Measurements from ENCODE around the gene ATG9A. TPM values are rescaled to one million over a fixed set of nuclear protein-coding genes. Genes with fewer than 3 reads are reported as not detected.

The ATG9A gene
- total RNA-seq, 1 donor from 2014 or later: 48.8 TPM

DNA sequence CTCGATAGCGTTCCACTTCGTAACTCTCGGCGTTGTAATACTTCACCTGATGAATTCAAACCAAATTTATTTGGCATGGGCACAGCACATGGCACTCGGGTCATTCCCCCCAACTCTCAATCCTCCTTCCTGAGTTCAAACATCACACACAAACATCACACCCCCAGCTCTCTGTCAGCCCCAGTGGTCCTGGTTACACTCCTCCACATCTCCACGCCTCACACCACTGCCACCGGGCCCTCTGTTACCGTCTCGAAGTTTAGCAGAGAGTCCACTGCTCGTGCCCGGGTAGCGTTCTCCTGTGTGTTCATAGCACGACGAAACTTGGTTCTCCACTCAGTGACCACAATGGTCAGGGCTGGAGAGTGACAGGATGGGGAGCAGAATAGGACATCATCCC lies 15.3 kb downstream of the ATG9A start:
- Mint-ChIP-seq H3K36me3 (ENCODE audit: low read depth, unreplicated experiment) (peaks cover 21% of the 10 kb centered on the region), H3K4me1 (ENCODE audit: low read depth, unreplicated experiment) (peaks cover 6% of the 10 kb centered on the region), H3K4me3 (ENCODE audit: unreplicated experiment) (no peak overlapping the region), H3K9me3 (ENCODE audit: unreplicated experiment) (no peaks in the 10 kb centered on the region), H3K27me3 (ENCODE audit: low read depth, unreplicated experiment) (no peaks in the 10 kb centered on the region), H3K27ac (ENCODE audit: unreplicated experiment) (peak overlapping the region; percentile 4)
- peaks cover 7% of the 10 kb centered on the region for H3K36me3 ChIP-seq (ENCODE audit: insufficient read depth, low read length)
- peaks cover 8% of the 10 kb centered on the region for H3K79me2 ChIP-seq (ENCODE audit: insufficient read depth, low read length)
- no peak overlapping the region for H3K4me2 ChIP-seq (ENCODE audit: low read length)
- peaks cover 1% of the 10 kb centered on the region for H4K20me1 ChIP-seq (ENCODE audit: insufficient read depth, low read length)
- peaks cover 17% of the 10 kb centered on the region for H3K4me1 ChIP-seq (ENCODE audit: insufficient read depth, low read length)
- DNase-seq (ENCODE audit: low read depth) (no peak), FAIRE-seq (no peak)
- no peak overlapping the region for H3K27ac ChIP-seq (ENCODE audit: low read depth, low read length)
- H2AFZ ChIP-seq (ENCODE audit: low read depth, low read length): no peak overlapping the region
- TF ChIP-seq, protein P1, sequence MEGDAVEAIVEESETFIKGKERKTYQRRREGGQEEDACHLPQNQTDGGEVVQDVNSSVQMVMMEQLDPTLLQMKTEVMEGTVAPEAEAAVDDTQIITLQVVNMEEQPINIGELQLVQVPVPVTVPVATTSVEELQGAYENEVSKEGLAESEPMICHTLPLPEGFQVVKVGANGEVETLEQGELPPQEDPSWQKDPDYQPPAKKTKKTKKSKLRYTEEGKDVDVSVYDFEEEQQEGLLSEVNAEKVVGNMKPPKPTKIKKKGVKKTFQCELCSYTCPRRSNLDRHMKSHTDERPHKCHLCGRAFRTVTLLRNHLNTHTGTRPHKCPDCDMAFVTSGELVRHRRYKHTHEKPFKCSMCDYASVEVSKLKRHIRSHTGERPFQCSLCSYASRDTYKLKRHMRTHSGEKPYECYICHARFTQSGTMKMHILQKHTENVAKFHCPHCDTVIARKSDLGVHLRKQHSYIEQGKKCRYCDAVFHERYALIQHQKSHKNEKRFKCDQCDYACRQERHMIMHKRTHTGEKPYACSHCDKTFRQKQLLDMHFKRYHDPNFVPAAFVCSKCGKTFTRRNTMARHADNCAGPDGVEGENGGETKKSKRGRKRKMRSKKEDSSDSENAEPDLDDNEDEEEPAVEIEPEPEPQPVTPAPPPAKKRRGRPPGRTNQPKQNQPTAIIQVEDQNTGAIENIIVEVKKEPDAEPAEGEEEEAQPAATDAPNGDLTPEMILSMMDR (IDR thresholded peaks at IDR 0.05; ENCODE audit: insufficient read depth, low read depth, low read length): no peak
- no peak for TF ChIP-seq EZH2 (IDR thresholded peaks at IDR 0.05; ENCODE audit: insufficient read depth, low read length)
- H3K27me3 ChIP-seq (ENCODE audit: insufficient read depth, low read length): no peaks in the 10 kb centered on the region
- no peak overlapping the region for H3K9ac ChIP-seq (ENCODE audit: low read length)
- H3K9me3 ChIP-seq (ENCODE audit: insufficient read depth, low read depth, low read length): no peaks in the 10 kb centered on the region
- no peak overlapping the region for H3K4me3 ChIP-seq (ENCODE audit: insufficient read depth, low read depth, low read length)

DNA sequence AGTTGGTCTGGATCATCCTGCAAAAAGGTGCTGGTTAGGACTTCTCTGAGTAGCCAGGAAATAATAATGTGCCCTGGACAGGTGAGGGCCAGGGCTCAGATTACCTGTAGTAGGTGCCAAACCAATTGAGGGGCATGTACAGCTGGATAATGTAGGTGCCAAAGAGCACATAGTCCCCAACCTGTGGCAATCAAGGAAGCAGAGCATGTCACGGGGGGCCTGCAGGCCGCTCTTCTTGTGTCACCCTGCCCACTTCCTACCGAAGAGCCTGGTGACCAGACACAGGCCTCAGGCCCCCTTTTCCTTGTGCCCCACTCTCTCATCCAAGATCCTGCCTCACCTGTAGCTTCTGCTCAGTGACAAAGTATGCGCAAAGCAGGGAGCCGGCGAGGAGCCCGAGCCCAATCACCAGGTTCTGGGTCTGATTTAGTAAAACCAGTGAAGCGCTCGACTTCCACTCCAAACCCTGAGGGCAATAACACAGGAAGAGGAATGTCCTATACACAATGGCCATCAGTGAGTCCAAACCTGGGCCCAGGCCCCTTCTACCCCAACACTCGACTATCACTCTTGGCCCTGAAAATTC lies 15.9 kb downstream of the ATG9A start:
- peaks cover 7% of the 10 kb centered on the region for H3K36me3 ChIP-seq (ENCODE audit: insufficient read depth, low read length)
- TF ChIP-seq, protein P1 (IDR thresholded peaks at IDR 0.05; ENCODE audit: insufficient read depth, low read depth, low read length): no peak
- no peak for TF ChIP-seq EZH2 (IDR thresholded peaks at IDR 0.05; ENCODE audit: insufficient read depth, low read length)
- Mint-ChIP-seq H3K4me1 (ENCODE audit: low read depth, unreplicated experiment) (peaks cover 6% of the 10 kb centered on the region), H3K9me3 (ENCODE audit: unreplicated experiment) (no peaks in the 10 kb centered on the region), H3K36me3 (ENCODE audit: low read depth, unreplicated experiment) (peaks cover 25% of the 10 kb centered on the region), H3K4me3 (ENCODE audit: unreplicated experiment) (no peak overlapping the region), H3K27me3 (ENCODE audit: low read depth, unreplicated experiment) (no peaks in the 10 kb centered on the region), H3K27ac (ENCODE audit: unreplicated experiment) (no peak overlapping the region)
- H3K9ac ChIP-seq (ENCODE audit: low read length): no peak overlapping the region
- DNase-seq (ENCODE audit: low read depth) (no peak), FAIRE-seq (no peak)
- H3K4me1 ChIP-seq (ENCODE audit: insufficient read depth, low read length): peaks cover 11% of the 10 kb centered on the region
- peaks cover under 1% of the 10 kb centered on the region for H4K20me1 ChIP-seq (ENCODE audit: insufficient read depth, low read length)
- no peaks in the 10 kb centered on the region for H3K9me3 ChIP-seq (ENCODE audit: insufficient read depth, low read depth, low read length)
- no peak overlapping the region for H3K4me2 ChIP-seq (ENCODE audit: low read length)
- H3K27me3 ChIP-seq (ENCODE audit: insufficient read depth, low read length): no peaks in the 10 kb centered on the region
- H3K79me2 ChIP-seq (ENCODE audit: insufficient read depth, low read length): peaks cover 8% of the 10 kb centered on the region
- H3K4me3 ChIP-seq (ENCODE audit: insufficient read depth, low read depth, low read length): no peak overlapping the region
- H2AFZ ChIP-seq (ENCODE audit: low read depth, low read length): no peak overlapping the region
- H3K27ac ChIP-seq (ENCODE audit: low read depth, low read length): no peak overlapping the region

DNA sequence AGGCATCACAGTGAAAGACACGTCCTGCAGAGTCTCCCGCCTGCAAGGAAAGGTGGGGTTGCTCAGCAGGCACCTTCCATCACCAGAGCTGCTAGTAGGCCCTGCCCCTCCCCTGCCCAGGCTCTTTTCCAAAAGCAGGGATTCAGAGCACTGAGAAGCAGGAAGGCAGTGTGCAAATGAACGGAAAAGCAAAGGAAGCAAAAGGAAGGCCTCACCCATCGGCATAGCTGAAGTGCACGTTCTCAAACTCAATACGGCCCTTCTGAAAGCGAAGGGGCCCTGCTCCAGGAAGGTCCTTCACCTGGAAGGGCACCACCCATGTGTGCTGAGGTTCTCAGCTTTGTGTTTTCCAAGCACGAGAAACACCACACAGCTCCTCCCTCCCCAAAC lies 16.4 kb downstream of the ATG9A start:
- Histone ChIP-seq H2AFZ (ENCODE audit: low read depth, low read length) (no peak overlapping the region), H3K79me2 (ENCODE audit: insufficient read depth, low read length) (peaks cover 8% of the 10 kb centered on the region), H3K27me3 (ENCODE audit: insufficient read depth, low read length) (no peaks in the 10 kb centered on the region), H3K9ac (ENCODE audit: low read length) (no peak overlapping the region), H3K4me3 (ENCODE audit: insufficient read depth, low read depth, low read length) (no peak overlapping the region), H3K36me3 (ENCODE audit: insufficient read depth, low read length) (peaks cover 7% of the 10 kb centered on the region), H3K27ac (ENCODE audit: low read depth, low read length) (no peak overlapping the region), H3K4me2 (ENCODE audit: low read length) (no peak overlapping the region), H3K4me1 (ENCODE audit: insufficient read depth, low read length) (peaks cover 9% of the 10 kb centered on the region), H3K9me3 (ENCODE audit: insufficient read depth, low read depth, low read length) (no peaks in the 10 kb centered on the region), H4K20me1 (ENCODE audit: insufficient read depth, low read length) (peaks cover 7% of the 10 kb centered on the region)
- FAIRE-seq (no peak), DNase-seq (ENCODE audit: low read depth) (no peak)
- H3K4me3 Mint-ChIP-seq (ENCODE audit: unreplicated experiment): no peak overlapping the region
- H3K36me3 Mint-ChIP-seq (ENCODE audit: low read depth, unreplicated experiment): peaks cover 25% of the 10 kb centered on the region
- peaks cover 9% of the 10 kb centered on the region for H3K4me1 Mint-ChIP-seq (ENCODE audit: low read depth, unreplicated experiment)
- no peak overlapping the region for H3K27ac Mint-ChIP-seq (ENCODE audit: unreplicated experiment)
- TF ChIP-seq, protein P1 (IDR thresholded peaks at IDR 0.05; ENCODE audit: insufficient read depth, low read depth, low read length): no peak
- TF ChIP-seq EZH2 (IDR thresholded peaks at IDR 0.05; ENCODE audit: insufficient read depth, low read length): no peak
- H3K27me3 Mint-ChIP-seq (ENCODE audit: low read depth, unreplicated experiment): no peaks in the 10 kb centered on the region
- no peaks in the 10 kb centered on the region for H3K9me3 Mint-ChIP-seq (ENCODE audit: unreplicated experiment)

Data from astrocyte (in vitro differentiated cells and primary cell).